ENCODE results near the gene GBP3. TPM values are rescaled to one million over a fixed set of nuclear protein-coding genes. Genes with fewer than 3 reads are reported as not detected.
A peak's percentile ranks its signal among the peaks of the same experiment; 100 is the strongest.
"Not testable (repeated sequence)": the region's sequence is repeated elsewhere in the genome, so short reads cannot be mapped to it uniquely, and the experiment has no call there.

The GBP3 gene
- total RNA-seq, 4 donors from 2014 or later, result 5.4 to 102 (median 55.2) TPM

- in situ Hi-C loops (cut with MboI; ENCODE audit: low pct_ligation_motif_present in 1 of 4, low pct_unique_long_range_greater_than_20kb in 1 of 4, low sequenced_read_pairs in 3 of 4), result no loop called here
- H3K4me3 ChIP-seq, result no peak overlapping the region
- no peaks in the 10 kb centered on the region for H3K27me3 ChIP-seq
- TF ChIP-seq EP300 (IDR thresholded peaks at IDR 0.05; ENCODE audit: low read depth), result no peak
- no peak for TF ChIP-seq POLR2AphosphoS5 (IDR thresholded peaks at IDR 0.05)
- no peak for TF ChIP-seq CTCF (IDR thresholded peaks at IDR 0.05)
- no peak for TF ChIP-seq POLR2A (IDR thresholded peaks at IDR 0.05)
- H3K4me1 ChIP-seq, result peaks cover 0 to 23% (median 11%) of the 10 kb centered on the region in 4 donors
- no peaks in the 10 kb centered on the region for H3K36me3 ChIP-seq
- WGBS, 2 donors (ENCODE audit: low coverage in 1 of 2), result 73 to 94% methylated on average over 3 of the region's 3 CpGs
- no peaks in the 10 kb centered on the region for H3K9me3 ChIP-seq
- no peak overlapping the region for H3K27ac ChIP-seq
- intact Hi-C loops (cut with DNase I; ENCODE audit: low total_unique reads), result no loop called here
- DNase-seq, result no peak
Observed at GRCh38 chr1:89047734-89048133, 25.1 kb upstream of the GBP3 start.

GRCh38 chr1:89046318-89047183 lies 23.9 kb upstream of the GBP3 start:
- H3K27me3 ChIP-seq; H3K36me3 ChIP-seq; H3K9me3 ChIP-seq; H3K4me3 ChIP-seq; H3K27ac ChIP-seq; in situ Hi-C loops (cut with MboI; ENCODE audit: low pct_ligation_motif_present in 1 of 4, low pct_unique_long_range_greater_than_20kb in 1 of 4, low sequenced_read_pairs in 3 of 4); intact Hi-C loops (cut with DNase I; ENCODE audit: low total_unique reads); DNase-seq: not testable (repeated sequence)
- 67 to 75% methylated on average over 5 to 6 of the region's 6 CpGs for WGBS, 2 donors (ENCODE audit: low coverage in 1 of 2)
- peaks cover 0 to 23% (median 10%) of the 10 kb centered on the region in 4 donors for H3K4me1 ChIP-seq
- peak in 1 of 5 experiments; percentile 19 for TF ChIP-seq CTCF (IDR thresholded peaks at IDR 0.05)

GRCh38 chr1:89044970-89045721 lies 22.5 kb upstream of the GBP3 start:
- Histone ChIP-seq H3K27me3 (no peaks in the 10 kb centered on the region), H3K27ac (peak overlapping the region; percentile 43 to 75 (median 64)), H3K36me3 (no peaks in the 10 kb centered on the region), H3K9me3 (no peaks in the 10 kb centered on the region), H3K4me3 (no peak overlapping the region), H3K4me1 (peaks cover 0 to 16% (median 7%) of the 10 kb centered on the region in 4 donors)
- in situ Hi-C loops (cut with MboI; ENCODE audit: low pct_ligation_motif_present in 1 of 4, low pct_unique_long_range_greater_than_20kb in 1 of 4, low sequenced_read_pairs in 3 of 4) (no loop called here), intact Hi-C loops (cut with DNase I; ENCODE audit: low total_unique reads) (no loop called here)
- 39 to 56% methylated on average over 2 of the region's 2 CpGs for WGBS, 2 donors (ENCODE audit: low coverage in 1 of 2)
- peak in 1 of 3 donors; percentile 72 for TF ChIP-seq POLR2AphosphoS5 (IDR thresholded peaks at IDR 0.05)
- peak; percentile 28 for TF ChIP-seq POLR2A (IDR thresholded peaks at IDR 0.05)
- no peak for TF ChIP-seq CTCF (IDR thresholded peaks at IDR 0.05)
- no peak for DNase-seq

GRCh38 chr1:89043940-89044339 lies 21.3 kb upstream of the GBP3 start:
- DNase-seq, result no peak
- H3K4me3 ChIP-seq, result no peak overlapping the region
- intact Hi-C loops (cut with DNase I; ENCODE audit: low total_unique reads) (no loop called here), in situ Hi-C loops (cut with MboI; ENCODE audit: low pct_ligation_motif_present in 1 of 4, low pct_unique_long_range_greater_than_20kb in 1 of 4, low sequenced_read_pairs in 3 of 4) (no loop called here)
- H3K9me3 ChIP-seq, result no peaks in the 10 kb centered on the region
- no peaks in the 10 kb centered on the region for H3K27me3 ChIP-seq
- H3K36me3 ChIP-seq, result no peaks in the 10 kb centered on the region
- no peak overlapping the region for H3K27ac ChIP-seq
- WGBS, 2 donors (ENCODE audit: low coverage in 1 of 2), result 56 to 90% methylated on average over 1 to 5 of the region's 5 CpGs
- H3K4me1 ChIP-seq, result peaks cover 0 to 11% (median 5%) of the 10 kb centered on the region in 4 donors
- no peak for TF ChIP-seq CTCF (IDR thresholded peaks at IDR 0.05)
- TF ChIP-seq EP300 (IDR thresholded peaks at IDR 0.05; ENCODE audit: low read depth), result no peak
- TF ChIP-seq POLR2AphosphoS5 (IDR thresholded peaks at IDR 0.05), result no peak
- no peak for TF ChIP-seq POLR2A (IDR thresholded peaks at IDR 0.05)
